Bronchial epithelial cell (primary cell): ENCODE measurements around the gene BPGM. TPM values are rescaled to one million over a fixed set of nuclear protein-coding genes. Genes with fewer than 3 reads are reported as not detected.

Experiments
- DNase-seq: peaks from one replicate; pipeline ENCODE4 v3.0.0-alpha.2; 2010; ENCODE audit warnings: low read depth
- FAIRE-seq: peaks from 2 replicates; lab custom pipeline; 2011; peaks lifted over from hg19 to GRCh38; lab: Jason Lieb, UNC
- H3K27me3 ChIP-seq: 2 replicates; pipeline ENCODE4 v1.5.1; 2011; ENCODE audit warnings: low read length; ENCODE audit not compliant: control insufficient read depth, insufficient read depth
- H3K36me3 ChIP-seq: 2 replicates; pipeline ENCODE4 v1.5.1; 2011; ENCODE audit warnings: low read length; ENCODE audit not compliant: control insufficient read depth, insufficient read depth
- H3K4me3 ChIP-seq: 2 replicates; pipeline ENCODE4 v1.5.1; 2011; ENCODE audit warnings: mild to moderate bottlenecking, low read depth, low read length, control low read depth
- CTCF ChIP-seq: IDR thresholded peaks from 2 replicates; pipeline ENCODE4 v1.5.1; 2011; ENCODE audit warnings: mild to moderate bottlenecking, moderate library complexity, low read length, control low read depth, inconsistent platforms; ENCODE audit not compliant: insufficient read depth, severe bottlenecking
- total RNA-seq: library from RNA; depleted of rRNA; stranded (reverse); fragments of >200 nt; gene quantifications from 2 replicates; pipeline ENCODE4 v1.2.1, GENCODE V29; 2014

The BPGM gene
- total RNA-seq, 1 donor from 2014 or later = 16.6 TPM

DNA sequence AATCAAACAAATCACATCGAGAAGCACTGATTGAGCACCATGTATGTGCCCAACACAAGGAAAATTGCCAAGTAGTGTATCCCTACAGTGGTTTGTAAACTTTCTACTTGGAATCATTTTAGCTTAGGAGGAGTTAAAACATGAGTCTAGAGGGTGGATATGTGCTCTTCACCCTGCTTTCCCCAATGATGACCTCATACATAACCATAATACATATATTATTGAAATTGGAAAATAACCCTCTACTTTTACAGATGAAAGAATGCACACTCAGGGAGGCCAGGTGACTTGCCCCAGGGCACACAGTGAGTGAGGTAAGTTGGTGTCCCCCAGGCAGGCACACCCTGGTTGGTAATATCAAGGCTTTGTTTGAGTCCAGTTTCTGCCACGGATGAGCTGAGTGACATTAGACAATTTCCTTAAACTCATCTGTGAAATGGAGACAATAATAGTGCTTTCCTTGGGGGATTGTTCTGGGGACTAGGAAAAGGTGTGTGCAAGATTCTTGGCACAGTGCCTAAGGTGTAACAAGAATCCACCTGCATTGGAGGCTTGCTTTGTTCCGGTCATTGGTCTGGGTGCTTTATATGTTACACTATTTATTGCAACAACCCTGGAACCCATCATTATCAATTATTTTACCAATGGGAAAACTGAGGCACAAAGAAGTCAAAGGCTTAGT lies 50.7 kb downstream of the BPGM start:
- Histone ChIP-seq H3K27me3 (no peaks in the 10 kb centered on the region), H3K4me3 (no peak overlapping the region), H3K36me3 (no peaks in the 10 kb centered on the region)
- no peak for DNase-seq
- FAIRE-seq = no peak
- no peak for TF ChIP-seq CTCF

DNA sequence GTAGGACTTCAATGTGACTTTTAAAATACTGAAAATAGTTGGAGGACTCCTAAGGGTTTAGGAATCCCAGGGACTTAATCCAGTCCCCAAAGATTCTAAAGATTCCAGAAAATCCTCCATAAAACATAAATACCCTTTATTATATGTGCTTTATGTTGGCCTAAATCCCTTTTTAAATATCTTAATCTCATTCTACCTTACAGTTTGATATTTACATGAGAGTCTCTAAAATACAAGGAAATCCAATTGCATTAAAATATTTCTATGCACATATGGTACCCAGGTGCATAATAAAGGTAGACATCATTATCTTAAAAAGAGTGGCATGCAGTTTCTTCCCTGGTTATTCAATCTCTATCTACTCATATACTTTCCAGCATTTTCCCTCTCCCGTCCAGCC lies 51.8 kb downstream of the BPGM start:
- no peak for TF ChIP-seq CTCF
- H3K36me3 ChIP-seq = no peaks in the 10 kb centered on the region
- FAIRE-seq (no peak), DNase-seq (no peak)
- H3K4me3 ChIP-seq = no peak overlapping the region
- H3K27me3 ChIP-seq = no peaks in the 10 kb centered on the region

DNA sequence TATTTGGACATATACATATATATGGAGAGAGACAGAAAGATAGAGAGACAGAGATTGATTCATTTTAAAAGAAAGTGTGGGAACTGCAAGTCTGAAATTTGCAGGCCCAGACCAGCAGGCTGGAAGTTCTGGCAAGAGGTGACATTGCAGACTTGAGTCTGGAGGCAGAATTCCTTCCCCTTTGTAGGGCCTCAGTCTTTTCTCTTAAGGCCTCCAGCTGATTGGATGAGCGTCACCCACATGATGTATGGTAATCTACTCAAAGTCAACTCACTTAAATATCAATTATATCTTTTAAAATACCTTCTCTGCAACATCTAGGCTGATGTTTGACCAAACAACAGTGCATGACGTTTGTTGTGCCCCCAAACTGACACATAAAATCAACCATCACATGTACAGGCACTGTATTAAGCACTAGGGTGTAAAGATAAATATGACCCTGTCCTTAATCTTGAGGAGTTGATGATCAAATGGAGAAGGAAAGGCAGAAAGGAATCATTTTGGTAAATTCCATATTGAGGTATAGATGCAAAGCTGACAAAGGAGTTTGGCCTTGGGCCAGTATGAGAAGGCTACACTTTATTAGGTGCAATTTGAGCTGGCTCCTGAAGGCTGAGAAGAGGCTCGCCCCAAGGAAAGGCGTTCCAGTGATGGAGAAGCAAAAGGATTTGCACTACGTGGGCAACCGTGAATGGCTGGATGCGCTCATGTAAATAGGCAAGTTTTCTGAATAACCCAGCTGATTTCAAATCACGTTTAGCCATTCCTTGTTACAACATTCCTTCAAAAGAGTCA lies 52.6 kb downstream of the BPGM start:
- H3K27me3 ChIP-seq = no peaks in the 10 kb centered on the region
- no peak overlapping the region for H3K4me3 ChIP-seq
- FAIRE-seq = no peak
- no peak for DNase-seq
- no peak for TF ChIP-seq CTCF
- H3K36me3 ChIP-seq = no peaks in the 10 kb centered on the region

DNA sequence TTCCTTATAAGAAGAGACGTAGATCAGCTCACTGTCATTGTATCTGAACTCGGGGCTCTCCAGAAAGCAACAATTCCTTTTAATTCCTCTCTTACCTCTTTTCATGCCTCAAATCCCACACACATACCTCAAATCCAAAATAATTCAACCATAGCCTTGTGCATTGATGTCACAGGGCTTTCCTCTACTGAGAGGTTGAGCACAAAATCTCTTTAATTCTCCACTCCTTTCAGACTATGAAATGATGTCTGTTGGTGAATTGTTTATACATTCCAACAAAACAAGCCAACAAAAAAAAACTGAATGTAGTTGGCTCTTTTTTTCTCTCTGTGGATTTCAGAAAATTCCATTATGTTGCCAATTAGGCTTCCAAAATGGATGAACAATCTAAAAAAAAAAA lies 53.2 kb downstream of the BPGM start:
- no peaks in the 10 kb centered on the region for H3K27me3 ChIP-seq
- FAIRE-seq (no peak), DNase-seq (no peak)
- H3K36me3 ChIP-seq = no peaks in the 10 kb centered on the region
- H3K4me3 ChIP-seq = no peak overlapping the region
- TF ChIP-seq CTCF = no peak

GRCh38 chr7:134701272-134701671 lies 54.6 kb downstream of the BPGM start:
- FAIRE-seq (no peak), DNase-seq (peak; percentile 33)
- H3K36me3 ChIP-seq = no peaks in the 10 kb centered on the region
- no peak overlapping the region for H3K4me3 ChIP-seq
- no peaks in the 10 kb centered on the region for H3K27me3 ChIP-seq
- peak; percentile 43 for TF ChIP-seq CTCF
